ENCODE measurements around the gene NXT1. TPM values are rescaled to one million over a fixed set of nuclear protein-coding genes. Genes with fewer than 3 reads are reported as not detected.
A peak's percentile ranks its signal among the peaks of the same experiment; 100 is the strongest.
"Not testable (repeated sequence)": the region's sequence is repeated elsewhere in the genome, so short reads cannot be mapped to it uniquely, and the experiment has no call there.

Gene NXT1
- total RNA-seq, 1 experiment from 2014 or later, result 40.1 TPM

DNA sequence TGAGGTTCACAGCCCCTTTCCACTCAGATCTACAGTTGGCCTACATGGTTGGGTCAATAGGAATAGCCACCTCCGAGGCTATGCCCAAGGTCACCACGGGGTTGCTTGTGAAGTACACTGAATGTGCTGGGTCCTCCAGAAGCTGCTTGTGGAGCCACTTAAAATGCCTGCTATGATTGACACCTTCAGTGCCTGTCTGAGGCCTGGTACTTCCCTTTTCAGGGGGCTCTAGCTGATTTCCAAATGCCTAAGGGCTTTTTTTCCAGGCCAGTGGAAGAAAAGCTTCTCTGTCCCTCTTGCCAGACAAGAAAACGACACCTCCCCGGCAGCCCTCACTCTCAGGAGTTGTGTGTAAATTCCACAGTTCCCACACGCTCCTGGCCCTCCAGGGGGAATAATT lies 6.3 kb upstream of the NXT1 start:
- no TSS peak for BruUV-seq (replicated peaks)

GRCh38 chr20:23346002-23346401 lies 4.6 kb upstream of the NXT1 start:
- DNase-seq (ENCODE audit: unreplicated experiment), result no peak
- Mint-ChIP-seq H3K27ac (ENCODE audit: low read depth, unreplicated experiment) (no peak overlapping the region), H3K27me3 (ENCODE audit: insufficient read depth, unreplicated experiment) (no peaks in the 10 kb centered on the region), H3K36me3 (ENCODE audit: insufficient read depth, unreplicated experiment) (no peaks in the 10 kb centered on the region), H3K4me3 (ENCODE audit: unreplicated experiment) (no peak overlapping the region), H3K4me1 (ENCODE audit: insufficient read depth, unreplicated experiment) (peaks cover 6% of the 10 kb centered on the region), H3K9me3 (ENCODE audit: unreplicated experiment) (no peaks in the 10 kb centered on the region)
- intact Hi-C loops (cut with micrococcal nuclease), result loop anchor here (10.0 kb wide), 1 partner anchor 111 kb away; no protein-coding TSS in a partner anchor
- CTCF ChIA-PET, result interaction anchor here (0.5 to 10.9 kb wide), 3 partner anchors 261 to 821 kb away, joined by 3 to 233 read pairs (median 3); no protein-coding TSS in a partner anchor
- TF ChIP-seq, protein P1, sequence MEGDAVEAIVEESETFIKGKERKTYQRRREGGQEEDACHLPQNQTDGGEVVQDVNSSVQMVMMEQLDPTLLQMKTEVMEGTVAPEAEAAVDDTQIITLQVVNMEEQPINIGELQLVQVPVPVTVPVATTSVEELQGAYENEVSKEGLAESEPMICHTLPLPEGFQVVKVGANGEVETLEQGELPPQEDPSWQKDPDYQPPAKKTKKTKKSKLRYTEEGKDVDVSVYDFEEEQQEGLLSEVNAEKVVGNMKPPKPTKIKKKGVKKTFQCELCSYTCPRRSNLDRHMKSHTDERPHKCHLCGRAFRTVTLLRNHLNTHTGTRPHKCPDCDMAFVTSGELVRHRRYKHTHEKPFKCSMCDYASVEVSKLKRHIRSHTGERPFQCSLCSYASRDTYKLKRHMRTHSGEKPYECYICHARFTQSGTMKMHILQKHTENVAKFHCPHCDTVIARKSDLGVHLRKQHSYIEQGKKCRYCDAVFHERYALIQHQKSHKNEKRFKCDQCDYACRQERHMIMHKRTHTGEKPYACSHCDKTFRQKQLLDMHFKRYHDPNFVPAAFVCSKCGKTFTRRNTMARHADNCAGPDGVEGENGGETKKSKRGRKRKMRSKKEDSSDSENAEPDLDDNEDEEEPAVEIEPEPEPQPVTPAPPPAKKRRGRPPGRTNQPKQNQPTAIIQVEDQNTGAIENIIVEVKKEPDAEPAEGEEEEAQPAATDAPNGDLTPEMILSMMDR (IDR thresholded peaks at IDR 0.05; ENCODE audit: unreplicated experiment), result no peak
- POLR2A ChIA-PET, result interaction anchor here (0.6 kb wide), 1 partner anchor 9 kb away, joined by 3 read pairs; no protein-coding TSS in a partner anchor
- BruUV-seq (replicated peaks), result no TSS peak

More for the DNA sequence above, 6.3 kb upstream of the NXT1 start:
- Mint-ChIP-seq H3K4me3 (ENCODE audit: unreplicated experiment) (no peak overlapping the region), H3K36me3 (ENCODE audit: insufficient read depth, unreplicated experiment) (no peaks in the 10 kb centered on the region), H3K9me3 (ENCODE audit: unreplicated experiment) (no peaks in the 10 kb centered on the region), H3K4me1 (ENCODE audit: insufficient read depth, unreplicated experiment) (peaks cover 3% of the 10 kb centered on the region), H3K27ac (ENCODE audit: low read depth, unreplicated experiment) (no peak overlapping the region), H3K27me3 (ENCODE audit: insufficient read depth, unreplicated experiment) (no peaks in the 10 kb centered on the region)
- intact Hi-C loops (cut with micrococcal nuclease), result loop anchor here (5.0 to 10.0 kb wide), 2 partner anchors 110 to 1012 kb away; no protein-coding TSS in a partner anchor
- no peak for DNase-seq (ENCODE audit: unreplicated experiment)
- CTCF ChIA-PET, result interaction anchor here (0.8 to 10.9 kb wide), 6 partner anchors 23 to 660 kb away, joined by 3 to 233 read pairs (median 3); no protein-coding TSS in a partner anchor
- POLR2A ChIA-PET, result no interaction called here
- TF ChIP-seq, protein P1 (IDR thresholded peaks at IDR 0.05; ENCODE audit: unreplicated experiment), result no peak

DNA sequence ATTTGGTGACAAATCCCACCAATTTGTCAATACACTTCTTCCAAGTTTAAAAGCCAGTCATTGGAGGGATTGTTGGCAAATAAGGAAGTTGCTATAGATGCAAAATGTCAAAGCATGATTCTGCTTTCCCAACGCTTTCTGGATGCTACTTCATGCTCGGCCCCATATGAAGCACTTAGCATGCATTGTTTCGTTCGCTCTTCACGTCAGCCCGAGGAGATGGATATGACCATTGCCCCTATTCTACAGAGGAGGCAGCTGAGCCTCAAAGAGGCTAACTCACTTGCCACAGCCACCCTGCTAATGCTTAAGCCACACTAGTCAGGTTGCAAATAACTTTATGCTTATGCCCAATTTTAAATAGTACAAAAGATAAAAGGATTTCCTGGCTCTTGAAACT lies 2.8 kb upstream of the NXT1 start:
- ChIA-PET CTCF (interaction anchor here (0.6 to 1.1 kb wide), 2 partner anchors 9 to 15 kb away, joined by 3 to 5 read pairs; no protein-coding TSS in a partner anchor), POLR2A (interaction anchor here (0.6 to 1.8 kb wide), 2 partner anchors 9 to 66 kb away, joined by 4 read pairs; no protein-coding TSS in a partner anchor)
- TF ChIP-seq, protein P1 (IDR thresholded peaks at IDR 0.05; ENCODE audit: unreplicated experiment), result no peak
- Mint-ChIP-seq H3K4me3 (ENCODE audit: unreplicated experiment) (no peak overlapping the region), H3K4me1 (ENCODE audit: insufficient read depth, unreplicated experiment) (peaks cover 14% of the 10 kb centered on the region), H3K9me3 (ENCODE audit: unreplicated experiment) (no peaks in the 10 kb centered on the region), H3K36me3 (ENCODE audit: insufficient read depth, unreplicated experiment) (peaks cover 9% of the 10 kb centered on the region), H3K27ac (ENCODE audit: low read depth, unreplicated experiment) (peak overlapping the region; percentile 97), H3K27me3 (ENCODE audit: insufficient read depth, unreplicated experiment) (no peaks in the 10 kb centered on the region)
- intact Hi-C loops (cut with micrococcal nuclease), result loop anchor here (10.0 kb wide), 1 partner anchor 113 kb away; no protein-coding TSS in a partner anchor
- BruUV-seq (replicated peaks), result no TSS peak
- DNase-seq (ENCODE audit: unreplicated experiment), result no peak

DNA sequence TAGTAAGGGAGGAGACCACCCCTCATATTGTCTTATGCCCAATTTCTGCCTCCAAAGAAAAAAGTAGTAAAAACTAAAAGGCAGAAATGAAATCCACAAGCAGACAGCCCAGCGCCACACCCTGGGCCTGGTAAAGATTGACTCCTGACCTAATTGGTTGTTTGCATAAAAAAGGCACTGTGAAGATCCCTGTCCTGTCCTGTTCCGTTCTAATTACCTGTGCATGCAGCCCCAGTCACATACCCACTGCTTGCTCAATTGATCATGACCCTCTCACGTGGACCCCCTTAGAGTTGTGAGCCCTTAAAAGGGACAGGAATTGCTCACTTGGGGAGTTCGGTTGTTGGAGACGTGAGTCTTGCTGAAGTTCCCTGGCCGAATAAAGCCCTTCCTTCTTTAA lies 2.1 kb upstream of the NXT1 start:
- not testable (repeated sequence) for H3K4me3 Mint-ChIP-seq (ENCODE audit: unreplicated experiment); H3K27me3 Mint-ChIP-seq (ENCODE audit: insufficient read depth, unreplicated experiment); DNase-seq (ENCODE audit: unreplicated experiment); BruUV-seq (replicated peaks); H3K9me3 Mint-ChIP-seq (ENCODE audit: unreplicated experiment)
- H3K27ac Mint-ChIP-seq (ENCODE audit: low read depth, unreplicated experiment), result peak overlapping the region; percentile 97
- intact Hi-C loops (cut with micrococcal nuclease), result loop anchor here (10.0 kb wide), 1 partner anchor 114 kb away; no protein-coding TSS in a partner anchor
- ChIA-PET POLR2A (interaction anchor here (3.2 to 3.3 kb wide), 3 partner anchors 8 to 73 kb away, joined by 25 to 194 read pairs (median 26); partner anchors contain the start of genes GZF1 and NAPB), CTCF (interaction anchor here (0.5 to 3.3 kb wide), 7 partner anchors 11 to 656 kb away, joined by 3 to 36 read pairs (median 4); no protein-coding TSS in a partner anchor)
- peaks cover 17% of the 10 kb centered on the region for H3K4me1 Mint-ChIP-seq (ENCODE audit: insufficient read depth, unreplicated experiment)
- peaks cover 13% of the 10 kb centered on the region for H3K36me3 Mint-ChIP-seq (ENCODE audit: insufficient read depth, unreplicated experiment)
